Fibroblast of villous mesenchyme (primary cell): ENCODE data around the gene ADAM11. TPM values are rescaled to one million over a fixed set of nuclear protein-coding genes. Genes with fewer than 3 reads are reported as not detected.
A peak's percentile ranks its signal among the peaks of the same experiment; 100 is the strongest.
"Not testable (repeated sequence)": the region's sequence is repeated elsewhere in the genome, so short reads cannot be mapped to it uniquely, and the experiment has no call there.

Experiments
- DNase-seq: peaks from one replicate; pipeline ENCODE4 v3.0.0-alpha.2; 2010; ENCODE audit warnings: low read depth
- H3K4me3 ChIP-seq: 2 replicates; pipeline ENCODE4 v1.5.1; 2011; ENCODE audit warnings: low read depth, mild to moderate bottlenecking, low read length
- CTCF ChIP-seq: IDR thresholded peaks from 2 replicates; pipeline ENCODE4 v1.5.1; 2012; ENCODE audit warnings: low read depth, mild to moderate bottlenecking, low read length; ENCODE audit not compliant: insufficient read depth
- total RNA-seq: library from RNA; depleted of rRNA; stranded (reverse); fragments of >200 nt; gene quantifications from 2 replicates; pipeline ENCODE4 v1.2.3, GENCODE V29; 2012

Gene ADAM11
- total RNA-seq, 1 donor: 0.43 TPM

GRCh38 chr17:44812263-44812662, 53.5 kb downstream of the ADAM11 start:
- peak; percentile 27 for DNase-seq
- no peak for TF ChIP-seq CTCF

GRCh38 chr17:44818508-44818907, 59.7 kb downstream of the ADAM11 start:
- DNase-seq, H3K4me3 ChIP-seq: not testable (repeated sequence)

More at GRCh38 chr17:44812263-44812662, 53.5 kb downstream of the ADAM11 start:
- no peak overlapping the region for H3K4me3 ChIP-seq

GRCh38 chr17:44820631-44821212, 61.9 kb downstream of the ADAM11 start:
- TF ChIP-seq CTCF: no peak
- H3K4me3 ChIP-seq: no peak overlapping the region
- peak; percentile 89 for DNase-seq

- DNase-seq, H3K4me3 ChIP-seq: not testable (repeated sequence)
Measured at GRCh38 chr17:44825236-44825635, 66.4 kb downstream of the ADAM11 start.

DNA sequence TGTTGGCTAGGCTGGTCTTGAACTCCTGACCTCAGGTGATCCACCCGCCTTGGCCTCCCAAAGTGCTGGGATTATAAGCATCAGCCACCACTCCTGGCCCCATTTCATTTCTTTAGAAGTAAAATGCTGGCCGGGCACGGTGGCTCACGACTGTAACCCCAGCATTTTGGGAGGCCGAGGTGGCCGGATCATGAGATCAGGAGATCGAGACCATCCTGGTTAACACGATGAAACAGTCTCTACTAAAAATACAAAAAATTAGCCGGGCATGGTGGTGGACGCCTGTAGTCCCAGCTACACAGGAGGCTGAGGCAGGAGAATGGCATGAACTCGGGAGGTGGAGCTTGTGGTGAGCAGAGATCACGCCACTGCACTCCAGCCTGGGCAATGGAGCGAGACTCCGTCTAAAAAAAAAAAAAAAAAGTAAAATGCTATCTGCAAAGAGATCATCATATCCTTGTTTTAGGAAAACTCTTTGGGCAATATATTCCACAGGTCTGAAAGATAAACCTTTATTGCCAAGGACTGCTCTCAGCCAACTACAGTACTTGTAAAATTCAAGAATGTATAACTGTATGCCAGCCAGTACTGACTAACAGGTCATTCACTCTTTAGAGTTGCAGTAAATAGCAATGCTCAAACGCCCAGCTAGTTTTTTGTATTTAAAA, 67.5 kb downstream of the ADAM11 start:
- H3K4me3 ChIP-seq: no peak overlapping the region
- no peak for DNase-seq
- no peak for TF ChIP-seq CTCF

DNA sequence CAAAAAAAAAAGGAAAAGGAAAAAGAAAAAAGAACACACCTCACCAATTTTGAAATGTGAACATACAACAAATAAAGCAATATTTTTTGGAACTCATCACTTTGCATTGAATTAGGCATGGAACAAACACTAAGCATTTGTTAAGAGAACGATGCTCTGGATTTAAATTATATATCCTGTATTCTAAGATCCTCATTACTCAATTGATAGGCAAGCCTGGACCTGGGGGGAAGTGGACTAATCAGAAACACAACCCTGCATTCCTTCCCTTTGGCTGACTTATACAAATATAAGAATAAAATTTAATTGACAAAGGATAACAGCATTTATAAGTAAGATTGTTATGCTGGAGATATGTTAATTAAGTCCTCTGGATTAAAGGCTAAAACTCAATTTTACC, 69.1 kb downstream of the ADAM11 start:
- H3K4me3 ChIP-seq: peak overlapping the region; percentile 85
- no peak for DNase-seq
- TF ChIP-seq CTCF: no peak

GRCh38 chr17:44828919-44829522, 70.2 kb downstream of the ADAM11 start:
- no peak for TF ChIP-seq CTCF
- peak overlapping the region; percentile 85 for H3K4me3 ChIP-seq
- peak; percentile 45 for DNase-seq
